Measurements from ENCODE around the gene MAGI2. TPM values are rescaled to one million over a fixed set of nuclear protein-coding genes. Genes with fewer than 3 reads are reported as not detected.
A peak's percentile ranks its signal among the peaks of the same experiment; 100 is the strongest.

The MAGI2 gene
- polyA plus RNA-seq (ENCODE audit: insufficient read depth in 1 of 5, insufficient read length in 5 of 5, low replicate concordance in 1 of 5): 1 to 10 TPM; 5.3 to 7.8 (median 6.6) TPM
- long read RNA-seq, donor 1, partial matches to known transcripts: 26 of 26 reads
- long read RNA-seq, donor 1, other reads (novel, unspliced or antisense): 0 of 26 reads
- long read RNA-seq, donor 2: 0 reads
- long read RNA-seq, donor 3, partial matches to known transcripts: 24 of 24 reads
- long read RNA-seq, donor 3, other reads (novel, unspliced or antisense): 0 of 24 reads
- long read RNA-seq, donor 4, partial matches to known transcripts: 18 of 19 reads
- long read RNA-seq, donor 4, other reads (novel, unspliced or antisense): 0 of 19 reads
- long read RNA-seq, donor 5, partial matches to known transcripts: 25 of 48 reads
- long read RNA-seq, donor 5, other reads (novel, unspliced or antisense): 23 of 48 reads
- long read RNA-seq, donor 6: 0 reads
- long read RNA-seq, donor 7, partial matches to known transcripts: 50 of 50 reads
- long read RNA-seq, donor 7, other reads (novel, unspliced or antisense): 0 of 50 reads
- long read RNA-seq, donor 8: 0 reads

DNA sequence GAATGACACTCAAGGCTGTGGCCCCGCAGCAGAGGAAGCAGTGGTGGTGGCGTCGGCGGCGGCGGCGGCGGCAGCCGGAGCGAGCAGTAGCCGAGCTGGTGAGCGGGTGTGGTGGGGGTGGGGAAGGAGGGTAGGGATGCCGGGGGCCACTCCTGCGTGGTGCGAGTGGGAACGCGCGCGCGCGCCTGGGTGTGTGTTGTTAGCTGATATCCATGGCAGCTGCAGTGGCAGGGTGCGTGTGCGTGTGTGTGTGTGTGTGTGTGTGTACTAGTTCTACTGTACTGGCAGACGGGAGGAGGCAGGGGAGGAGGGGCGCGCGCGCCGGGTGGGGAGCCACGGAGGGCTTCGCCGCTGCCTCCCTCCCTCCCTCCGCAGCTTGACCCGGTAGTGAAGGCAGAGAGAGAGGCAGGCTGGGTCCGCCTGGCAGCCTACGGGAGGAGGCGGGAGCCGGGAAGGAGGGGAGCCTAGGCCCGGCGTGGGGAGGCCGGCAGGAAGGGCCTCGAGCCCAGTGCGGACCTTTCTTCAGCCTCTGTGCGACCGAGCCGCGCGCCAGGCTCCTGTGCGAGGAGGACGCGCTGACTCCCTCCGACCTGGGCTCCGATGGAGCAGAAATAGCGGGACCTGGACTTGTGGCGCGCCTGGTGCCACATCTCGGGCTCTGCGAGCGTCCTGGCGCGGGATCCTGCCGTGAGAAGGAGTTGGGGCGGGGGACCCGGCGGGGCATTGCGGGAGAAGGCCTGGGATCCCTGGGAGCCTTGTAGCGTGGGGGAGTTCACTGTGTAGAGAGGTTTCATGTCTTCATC is at the start of gene MAGI2:
MAGI2 (minus strand) TSS at position 110 of the 803 bp plus-strand sequence. CDS start 347 bp downstream, outside the sequence.
- peak; percentile 82 to 86 for DNase-seq

DNA sequence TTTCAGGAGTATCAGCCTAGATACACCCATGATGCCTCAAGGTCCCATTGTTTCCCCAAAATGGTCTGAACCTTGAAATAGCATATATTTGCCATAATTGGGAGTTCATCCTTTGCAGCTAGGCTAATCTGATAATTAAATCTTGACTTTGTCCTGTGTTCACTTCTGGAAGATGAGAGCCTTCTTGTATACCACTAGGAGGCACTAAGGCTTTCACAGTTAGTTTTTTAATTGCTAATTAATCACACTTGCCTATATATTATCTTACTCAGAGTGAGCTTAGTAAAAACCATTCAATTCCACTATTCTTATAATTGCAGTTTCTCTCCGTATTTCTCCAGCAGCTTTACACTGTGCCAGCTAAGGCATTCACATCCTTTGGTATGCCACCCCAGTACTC is 48.7 kb upstream of the MAGI2 start:
- no peak for DNase-seq

DNA sequence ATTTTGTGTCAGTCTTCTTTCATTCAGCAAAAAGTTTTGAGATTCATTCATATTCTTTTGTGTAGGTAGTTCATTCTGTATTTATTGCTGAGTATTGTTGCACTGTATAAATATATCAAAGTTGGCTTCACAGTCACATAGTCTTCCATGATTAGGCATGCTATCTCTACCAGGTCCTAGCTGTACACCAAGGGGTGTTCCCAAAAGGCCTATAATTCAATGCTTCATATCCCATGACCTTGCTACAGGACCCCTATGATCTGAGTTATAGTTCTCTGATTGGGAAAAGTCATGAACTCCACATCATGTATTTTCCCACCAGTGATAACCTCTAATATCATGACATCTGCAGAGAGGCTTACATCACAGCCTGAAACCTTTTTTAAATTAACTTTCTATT is 47.3 kb upstream of the MAGI2 start:
- DNase-seq: no peak

DNA sequence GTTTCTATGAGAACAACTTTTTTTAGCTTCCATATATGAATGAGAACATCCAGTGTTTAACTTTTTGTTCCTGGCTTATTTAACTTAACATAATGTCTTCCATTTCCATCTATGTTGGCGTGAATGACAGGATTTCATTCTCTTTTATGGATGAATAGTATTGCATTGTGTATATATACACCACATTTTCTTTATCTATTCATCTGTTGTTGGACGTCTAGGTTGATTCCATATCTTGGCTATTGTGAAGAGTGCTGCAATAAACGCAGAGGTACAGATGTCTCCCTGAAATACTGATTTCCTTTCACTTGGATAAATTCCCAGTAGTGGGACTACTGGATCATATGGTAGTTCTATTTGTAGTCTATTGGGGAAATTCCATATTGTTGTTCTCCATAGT is 44.3 kb upstream of the MAGI2 start:
- DNase-seq: no peak

DNA sequence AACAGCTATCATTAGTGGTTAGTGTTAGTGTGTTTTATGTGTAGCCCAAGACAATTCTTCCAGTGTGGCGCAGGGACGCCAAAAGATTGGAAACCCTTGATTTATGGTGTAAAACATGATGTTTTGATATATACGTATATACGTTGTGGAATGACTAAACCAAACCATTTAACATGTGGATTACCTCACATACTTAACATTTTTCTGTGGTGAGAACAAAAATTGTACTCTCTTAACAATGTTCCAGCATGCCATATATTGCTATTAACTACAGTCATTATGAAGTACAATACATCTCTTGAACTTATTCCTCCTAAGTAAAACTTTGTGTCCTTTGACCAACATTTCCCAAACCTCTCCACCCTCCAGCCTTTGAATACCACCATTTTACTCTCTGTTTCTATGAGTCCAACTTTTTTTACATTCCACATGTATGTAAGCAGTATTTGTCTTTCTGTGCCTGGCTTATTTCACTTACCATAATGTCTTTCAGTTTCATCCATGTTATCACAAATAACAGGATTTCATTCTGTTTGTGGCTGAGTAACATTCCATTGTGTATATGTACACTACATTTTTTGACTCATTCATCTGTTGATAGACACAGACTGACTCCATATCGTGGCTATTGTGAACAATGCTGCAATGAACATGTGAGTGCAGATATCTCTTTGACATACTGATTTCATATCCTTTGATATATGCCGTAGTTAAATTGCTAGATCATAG is 42.2 kb upstream of the MAGI2 start:
- no peak for DNase-seq

DNA sequence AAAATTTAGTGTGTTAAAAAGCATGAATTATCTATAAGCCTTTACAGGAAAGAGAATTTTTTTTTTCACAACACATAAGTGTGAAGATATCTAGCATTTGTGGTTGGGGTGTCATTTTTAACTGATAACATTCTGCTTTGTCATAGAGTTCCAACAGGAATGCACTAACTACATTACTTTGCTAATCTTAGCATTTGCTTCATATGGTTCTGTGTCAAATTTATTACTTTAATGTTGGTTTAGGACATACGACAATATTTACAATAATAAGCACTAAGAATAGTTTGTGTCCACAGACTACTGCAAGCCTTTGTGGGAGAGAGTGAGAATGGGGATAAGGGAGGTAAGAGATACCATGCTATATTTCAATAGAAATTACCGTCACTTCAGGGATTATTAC is 40.6 kb upstream of the MAGI2 start:
- no peak for DNase-seq

DNA sequence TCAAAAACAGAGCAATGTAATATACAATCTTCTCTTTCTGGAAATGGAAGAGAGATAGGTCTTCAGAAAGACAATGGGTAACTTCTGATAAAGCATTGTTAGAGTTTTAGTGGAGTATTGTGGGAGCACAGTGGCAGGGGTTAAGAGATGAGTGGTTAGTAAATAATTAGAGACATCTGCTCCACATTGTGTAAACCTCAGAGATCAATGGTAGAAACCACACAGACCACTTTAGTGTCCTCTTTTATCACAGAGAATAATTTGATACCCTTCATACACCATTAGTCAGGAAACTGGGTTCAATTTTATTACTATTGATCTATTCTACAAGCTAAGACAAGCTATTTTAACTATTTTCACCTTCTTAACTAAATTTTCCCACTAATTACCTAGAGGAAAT is 35.9 kb upstream of the MAGI2 start:
- DNase-seq: no peak

DNA sequence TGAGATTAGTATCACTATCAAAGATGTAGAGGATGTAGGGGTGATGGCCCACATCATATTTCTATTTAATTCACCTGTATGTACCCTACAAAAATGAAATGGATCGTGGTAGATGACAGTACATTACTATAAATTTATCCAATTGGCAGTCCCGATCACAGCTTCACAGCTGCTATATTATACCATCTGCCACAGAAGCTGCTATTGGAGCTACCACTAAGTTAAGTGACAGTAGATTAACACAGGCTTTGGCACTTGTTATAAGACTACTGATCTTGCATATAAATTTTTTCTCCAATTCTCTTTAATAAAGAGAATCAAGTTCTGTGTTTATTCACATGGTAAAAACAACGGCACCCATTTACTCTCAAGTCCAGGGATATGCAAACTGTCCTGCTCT is 24.9 kb upstream of the MAGI2 start:
- no peak for DNase-seq

DNA sequence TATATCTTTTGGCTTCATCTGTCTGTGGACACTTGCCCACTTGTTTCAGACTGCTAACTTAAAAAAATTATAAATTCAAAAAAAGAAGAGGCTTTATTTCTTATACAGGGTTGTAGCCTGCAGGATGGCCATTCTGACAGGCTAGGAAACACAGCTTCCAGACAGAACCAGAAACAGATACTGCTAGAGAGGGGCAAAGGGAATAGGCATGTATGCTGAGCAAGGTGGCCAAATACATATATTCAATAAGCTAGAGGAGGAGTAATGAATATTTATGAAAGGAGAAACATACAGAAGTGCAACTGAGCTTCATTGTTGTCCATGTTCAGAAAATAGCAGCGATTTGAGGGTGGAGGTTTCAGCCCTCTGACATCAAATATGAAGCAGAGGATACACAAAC is 22.0 kb upstream of the MAGI2 start:
- no peak for DNase-seq

DNA sequence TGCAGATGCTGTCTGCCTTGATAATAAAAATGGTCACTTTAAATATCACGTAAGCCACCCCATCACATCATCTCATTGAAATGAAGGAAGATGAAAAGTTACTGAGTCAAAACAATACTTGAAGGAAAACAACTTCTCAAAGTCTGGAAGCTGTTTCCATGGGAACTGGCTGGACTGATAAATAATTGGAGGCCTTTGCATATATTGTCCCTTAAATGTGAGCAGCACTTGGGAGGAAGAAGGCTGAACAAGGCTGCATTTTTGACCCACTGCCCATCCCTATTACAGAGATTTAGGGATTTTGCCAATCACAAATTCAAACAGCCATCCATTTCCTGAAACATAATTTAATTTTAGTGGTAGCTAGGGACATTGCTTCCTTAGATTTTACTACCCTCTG is 18.2 kb upstream of the MAGI2 start:
- DNase-seq: no peak

DNA sequence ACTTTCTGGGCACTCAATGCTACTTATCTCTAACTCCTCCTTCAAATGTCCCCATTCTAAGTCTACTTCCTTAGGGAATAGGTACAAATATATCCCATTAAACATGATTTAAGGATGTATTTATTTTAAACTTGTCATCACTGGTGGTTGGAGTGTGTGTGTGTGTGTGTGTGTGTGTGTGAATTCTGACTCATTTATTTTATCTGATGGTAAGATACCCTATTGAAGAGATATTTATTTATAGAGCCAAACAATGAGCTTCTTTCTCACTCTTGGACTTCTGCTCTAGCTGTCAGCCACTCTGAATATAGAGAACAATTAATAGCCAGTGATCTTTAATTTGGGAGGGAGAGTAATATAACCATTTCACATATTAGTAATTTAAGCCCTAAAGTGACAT is 17.8 kb upstream of the MAGI2 start:
- no peak for DNase-seq

DNA sequence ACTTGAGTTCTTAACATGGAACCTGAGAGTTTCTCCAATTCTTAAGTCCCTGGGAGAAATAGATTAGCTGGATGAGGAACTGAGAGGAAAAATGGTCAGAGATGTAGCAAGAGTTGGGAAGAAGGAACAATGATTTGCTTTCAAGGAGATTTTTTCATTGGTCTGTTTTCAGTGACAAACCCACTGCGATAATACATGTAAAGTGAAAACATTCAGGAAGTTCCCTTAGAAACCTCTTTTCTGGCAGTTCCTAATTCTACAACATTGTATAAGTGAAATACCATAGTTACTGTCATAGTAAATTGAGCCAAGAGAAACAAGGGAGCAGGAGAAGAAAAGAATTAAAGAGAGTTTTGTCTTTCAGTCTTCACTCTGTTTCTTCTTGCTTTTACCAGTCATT is 12.1 kb upstream of the MAGI2 start:
- DNase-seq: no peak

DNA sequence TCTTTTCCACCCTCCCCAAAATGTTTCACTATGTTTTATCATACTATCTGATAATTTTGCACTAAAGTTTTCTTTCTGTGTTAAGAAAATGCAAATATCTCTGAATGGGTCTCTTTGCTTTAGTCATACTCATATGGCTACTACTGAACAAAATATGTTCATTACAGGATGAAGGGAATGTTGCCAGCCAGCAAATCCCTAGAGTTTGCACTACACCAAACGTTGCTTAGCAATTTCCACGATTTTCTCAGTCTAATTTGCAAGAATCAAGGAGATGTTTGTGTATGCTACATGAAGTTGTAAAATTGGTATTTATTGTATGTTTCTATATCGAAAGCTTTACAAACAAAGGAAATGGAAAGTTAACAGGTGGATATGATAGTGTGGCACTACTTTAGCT is 10.6 kb upstream of the MAGI2 start:
- DNase-seq: no peak

DNA sequence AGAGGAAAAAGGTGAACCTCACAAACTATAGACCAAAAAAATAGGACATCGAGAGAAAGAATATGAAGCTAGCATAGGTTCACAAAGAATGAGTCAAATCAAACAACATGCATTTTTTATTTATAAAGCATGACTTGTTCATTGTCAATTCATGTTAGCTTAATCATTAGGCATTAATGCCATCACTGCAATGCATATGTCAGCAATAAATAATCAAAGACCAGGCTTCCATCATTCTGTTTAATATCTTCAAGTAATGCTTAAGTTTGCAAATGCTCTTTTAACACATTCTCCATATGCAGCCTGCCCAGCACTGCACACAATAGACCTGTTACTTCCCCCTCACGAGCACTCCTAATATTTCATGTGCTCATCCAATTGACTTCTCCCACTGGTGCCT is 8.9 kb upstream of the MAGI2 start:
- no peak for DNase-seq

DNA sequence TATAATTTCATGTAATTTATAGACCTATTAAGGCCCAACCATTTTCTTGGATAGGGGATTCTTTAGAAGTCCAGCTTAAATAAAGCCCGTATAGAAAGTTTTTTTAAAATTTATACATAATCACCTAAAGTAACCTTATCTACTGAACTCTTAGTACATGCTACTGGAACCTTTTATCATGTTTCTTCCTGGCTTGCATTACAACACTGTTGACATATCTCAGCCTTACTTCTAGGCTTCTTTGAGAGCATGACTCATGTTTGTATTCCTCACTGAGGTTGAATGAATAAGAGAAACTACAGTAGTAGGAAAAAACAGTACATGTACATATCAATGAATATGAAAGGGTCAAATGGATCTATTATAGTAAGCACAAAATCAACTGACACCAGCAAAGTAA is 8.2 kb upstream of the MAGI2 start:
- DNase-seq: no peak

DNA sequence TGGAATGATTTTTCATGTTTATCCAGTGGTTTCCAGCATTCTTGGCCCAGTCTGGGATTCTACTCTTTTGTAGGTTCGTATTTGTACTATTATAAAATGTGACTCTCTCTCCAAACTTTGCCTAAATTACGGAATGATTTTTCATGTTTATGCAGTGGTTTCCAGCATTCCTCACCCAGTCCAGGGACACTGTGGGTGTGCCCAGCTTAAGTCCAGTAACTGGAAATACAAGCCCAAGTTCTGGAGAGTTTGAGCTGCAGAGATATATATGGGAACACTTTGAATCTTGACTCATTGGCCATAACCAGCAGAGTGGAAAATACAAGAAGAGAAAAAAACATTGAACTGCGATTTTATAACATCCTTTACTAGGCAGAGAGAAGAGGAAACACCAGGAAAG is 5.9 kb upstream of the MAGI2 start:
- DNase-seq: no peak

DNA sequence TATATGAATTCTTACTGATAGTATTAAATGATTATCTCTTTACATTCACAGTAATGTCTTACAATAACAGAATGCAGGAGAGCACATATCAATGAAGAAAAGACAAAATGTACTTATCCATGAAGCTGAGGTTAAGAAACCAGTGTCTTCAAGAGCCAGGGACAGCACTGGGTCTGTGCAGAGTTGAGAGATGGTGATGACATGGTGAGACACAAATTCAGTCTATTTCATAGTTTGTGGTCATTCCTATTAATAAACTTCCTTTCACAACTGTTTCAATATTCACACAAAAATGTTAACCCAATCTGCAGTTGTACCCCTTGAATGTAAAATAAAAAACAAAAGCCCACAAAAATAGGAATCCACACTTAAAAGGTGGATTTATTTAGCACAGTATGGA is 5.3 kb upstream of the MAGI2 start:
- no peak for DNase-seq

DNA sequence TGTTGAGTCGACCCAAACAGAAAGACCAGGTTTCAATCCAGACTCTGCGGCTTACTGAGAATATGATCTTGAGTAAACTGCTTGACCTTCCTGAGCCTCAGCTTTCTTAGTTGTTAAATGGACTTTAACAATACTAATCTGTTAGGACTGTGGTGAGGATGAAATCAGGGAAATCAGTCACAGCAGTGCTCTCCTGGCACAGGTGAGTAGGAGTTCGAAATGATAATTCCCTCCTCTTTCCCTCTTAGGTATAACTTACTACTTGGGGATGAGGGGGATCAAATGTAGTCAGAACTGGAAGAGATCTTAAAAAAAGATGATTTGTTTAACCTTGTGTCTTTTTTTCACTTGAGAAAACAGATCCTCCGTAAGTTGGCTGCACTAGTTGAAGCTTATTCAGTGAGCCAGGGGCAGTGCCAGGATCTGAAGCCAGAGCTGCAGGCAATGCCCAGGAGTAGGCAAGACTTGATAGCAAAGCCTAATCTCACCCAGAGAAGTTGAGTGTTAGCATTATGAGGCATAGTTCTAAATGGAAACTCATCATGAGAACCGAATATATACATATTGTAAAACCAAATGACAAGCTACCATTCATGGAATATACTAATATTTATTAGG is 1.8 kb upstream of the MAGI2 start:
- no peak for DNase-seq

DNA sequence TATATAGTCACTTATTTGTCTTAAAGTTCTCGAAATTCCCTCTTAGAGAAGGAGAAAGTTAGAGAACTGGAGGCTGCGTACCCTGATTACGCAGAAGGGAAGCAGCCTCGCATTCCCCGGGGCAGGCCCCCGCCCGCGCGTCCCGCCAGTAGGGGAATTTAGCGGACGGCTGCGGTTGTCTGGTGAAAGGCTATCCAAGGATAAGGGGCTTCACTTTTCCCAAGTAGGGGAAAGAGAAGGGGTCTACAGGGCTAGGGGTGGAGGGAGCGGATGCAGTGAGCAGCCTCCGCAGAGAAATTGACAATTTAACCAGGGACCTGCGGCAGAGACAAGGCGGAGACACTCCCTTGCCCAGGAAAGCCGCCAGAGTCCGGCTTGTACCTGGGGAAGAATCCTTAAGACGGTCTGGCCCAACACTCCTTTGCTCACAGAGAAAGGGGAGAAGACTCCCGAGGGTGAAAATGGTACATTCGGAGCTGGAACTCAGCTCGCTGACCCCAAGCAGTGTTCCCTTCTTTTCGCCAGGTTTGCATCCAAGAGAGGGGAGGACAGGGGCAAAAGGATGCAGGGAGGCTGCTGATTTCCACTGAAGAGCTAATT is 994 bp upstream of the MAGI2 start:
- DNase-seq: peak in 1 of 2 donors; percentile 6

DNA sequence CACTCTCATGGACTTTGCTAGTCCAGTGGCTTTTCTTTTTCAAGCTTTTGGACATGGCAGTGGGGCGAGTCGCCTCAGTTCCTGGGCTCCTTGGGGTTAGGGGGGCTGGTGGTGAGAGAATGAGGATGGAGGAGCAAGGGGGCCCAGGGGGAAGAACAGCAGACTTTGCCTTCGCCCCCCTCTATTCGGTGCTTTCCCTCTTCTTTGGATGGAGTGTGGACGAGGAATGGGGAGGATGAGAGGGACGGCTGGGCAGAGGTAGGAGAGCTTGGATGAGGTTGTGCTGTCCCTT is 255 bp downstream of the MAGI2 start:
- DNase-seq: no peak

DNA sequence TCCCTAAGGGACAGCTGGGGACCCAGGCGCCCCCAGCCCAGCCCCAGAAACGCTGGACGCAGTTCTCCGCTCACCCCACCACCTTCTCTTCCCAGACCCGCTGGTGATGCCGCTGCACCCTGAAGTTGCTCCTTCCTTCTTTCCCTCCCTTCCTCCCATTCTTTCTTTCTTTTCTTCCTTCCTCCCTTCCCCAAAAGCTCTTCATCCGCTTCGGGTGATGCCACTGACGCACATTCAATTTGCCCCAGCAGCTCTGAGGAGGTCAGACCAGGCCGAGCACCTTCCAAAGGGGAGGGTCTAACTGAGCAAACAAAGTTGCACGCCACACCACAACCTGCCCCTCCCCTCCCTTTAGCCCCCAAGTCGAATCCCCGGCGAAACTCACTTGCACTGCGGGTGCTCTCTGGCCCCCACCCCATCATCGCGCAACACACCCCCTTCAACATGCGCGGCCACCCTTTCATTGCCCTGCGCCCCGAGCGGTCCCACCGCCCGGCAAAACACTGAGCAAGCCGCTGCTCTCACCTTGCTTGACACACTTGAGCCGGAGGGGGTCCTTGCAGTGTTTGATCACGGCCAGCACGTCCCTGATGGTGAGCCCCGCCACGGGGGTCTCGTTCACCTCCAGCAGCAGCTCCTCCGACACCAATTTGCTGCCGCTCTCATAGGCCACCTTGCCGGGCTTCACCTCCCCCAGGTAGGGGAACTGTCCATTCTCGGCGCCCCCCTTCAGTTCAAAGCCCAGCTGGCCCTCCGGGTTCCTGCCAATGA is 787 bp downstream of the MAGI2 start:
- DNase-seq: no peak
